NT2/D1 (cell line): Measurements from ENCODE around the gene ELP4.

Experiments
- YY1 ChIP-seq: IDR thresholded peaks from 2 replicates; pipeline ENCODE4 v1.6.1; 2011; ENCODE audit not compliant: insufficient read length, insufficient read depth
- ZNF274 ChIP-seq: IDR thresholded peaks from 2 replicates; pipeline ENCODE4 v1.6.1; 2011; ENCODE audit warnings: mild to moderate bottlenecking, low read depth, low read length

DNA sequence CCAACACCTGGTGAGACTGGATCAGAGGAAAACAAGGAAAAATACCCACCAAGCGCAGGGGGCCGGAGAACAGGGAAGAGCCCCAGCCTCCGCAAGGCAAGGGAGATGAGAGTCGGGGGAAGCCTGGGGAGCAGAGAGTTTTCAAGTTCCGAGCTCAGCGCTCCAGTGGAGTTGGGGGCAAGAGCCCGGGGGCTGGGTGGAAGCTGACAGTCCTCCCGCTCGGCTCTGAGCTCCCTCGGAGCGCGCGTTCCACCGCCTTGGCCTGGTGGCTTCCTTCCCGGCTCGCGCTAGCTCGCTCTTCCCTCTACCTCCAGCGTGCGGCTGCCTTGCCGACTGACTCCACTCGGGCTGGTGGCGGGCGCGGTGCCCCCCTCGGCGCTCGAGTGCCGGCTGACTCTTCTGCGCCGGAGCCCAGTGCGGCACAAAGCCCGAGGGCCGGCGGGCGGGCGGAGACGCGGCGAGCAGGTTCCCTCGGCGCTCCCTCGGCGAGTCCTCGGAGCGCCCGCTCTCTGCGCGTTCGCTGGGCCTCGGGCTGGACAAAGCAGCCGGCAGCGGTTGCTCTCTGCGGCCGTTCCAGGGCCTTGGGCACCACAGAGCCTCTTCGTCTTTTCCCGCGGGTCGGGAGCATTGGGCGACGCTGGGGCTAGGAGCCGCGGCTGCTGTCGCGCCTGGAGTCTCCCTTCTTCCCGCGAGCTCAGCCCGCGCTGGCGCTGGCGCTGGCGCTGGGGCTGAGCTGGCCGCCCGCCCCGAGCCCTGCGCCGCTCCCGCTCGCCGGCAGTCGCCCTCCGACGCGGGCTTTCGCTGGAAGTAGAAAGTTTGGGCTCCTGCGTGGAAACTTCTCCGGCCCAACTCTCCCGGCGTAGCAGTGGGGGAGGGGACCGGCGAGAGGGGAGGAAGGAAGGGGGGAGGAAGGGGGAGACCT is 300.6 kb downstream of the ELP4 start:
- no peak for TF ChIP-seq ZNF274
- no peak for TF ChIP-seq YY1
